RPMI7951 (cell line): ENCODE measurements around the gene GPX7. TPM values are rescaled to one million over a fixed set of nuclear protein-coding genes. Genes with fewer than 3 reads are reported as not detected.

Experiments used
- DNase-seq: peaks from one replicate; pipeline ENCODE4 v3.0.0-alpha.2; 2012; ENCODE audit warnings: low read depth
- total RNA-seq: library from RNA; depleted of rRNA; stranded (reverse); fragments of >200 nt; shearing (Covaris generic); gene quantifications from 2 replicates; pipeline ENCODE4 v1.2.3, GENCODE V29; 2014

The GPX7 gene
- total RNA-seq, 1 experiment from 2014 or later, result 32.6 TPM

- no peak for DNase-seq
Measured at GRCh38 chr1:52588027-52588426, 14.1 kb upstream of the GPX7 start.

DNA sequence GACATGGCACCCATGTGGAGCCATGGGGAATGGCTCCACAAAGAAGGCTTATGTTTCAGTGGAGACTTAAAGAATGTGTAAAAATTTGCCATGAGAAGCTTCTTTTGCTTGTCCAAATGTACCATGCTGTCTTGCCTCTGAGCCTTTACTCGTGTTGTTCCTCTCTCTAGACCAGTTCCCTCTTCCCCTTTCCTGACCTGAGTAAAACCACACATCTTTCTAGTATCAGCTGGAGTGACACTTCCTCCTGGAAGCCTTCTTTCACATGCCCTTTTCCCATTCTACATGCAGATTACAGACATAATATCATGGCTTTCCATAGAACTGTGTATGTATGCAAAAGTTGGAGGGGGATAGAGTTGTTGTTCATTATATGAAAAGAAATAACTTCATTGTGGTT, 13.6 kb upstream of the GPX7 start:
- no peak for DNase-seq

- no peak for DNase-seq
Measured at GRCh38 chr1:52590266-52590665, 11.9 kb upstream of the GPX7 start.

- DNase-seq, result no peak
Measured at GRCh38 chr1:52592637-52593323, 9.4 kb upstream of the GPX7 start.

DNA sequence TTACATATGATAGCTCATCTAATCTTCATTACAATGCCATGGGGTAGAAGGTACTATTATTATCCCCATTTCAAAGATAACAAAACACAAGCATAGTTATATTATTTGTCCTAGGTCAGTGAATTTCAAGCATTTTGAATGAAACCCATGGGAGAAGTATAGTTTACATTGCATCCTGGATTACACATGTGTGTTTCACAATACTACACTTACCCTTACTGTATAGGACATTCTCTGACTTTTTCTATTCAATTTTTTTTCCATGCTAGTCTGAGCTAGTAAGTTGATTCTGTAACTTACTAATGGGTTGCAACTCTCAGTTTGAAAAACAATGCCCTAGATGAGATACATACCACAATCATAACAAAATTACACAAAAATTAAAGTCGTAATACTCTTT, 8.7 kb upstream of the GPX7 start:
- DNase-seq, result no peak

- DNase-seq, result no peak
Measured at GRCh38 chr1:52595061-52595460, 7.1 kb upstream of the GPX7 start.

GRCh38 chr1:52597912-52598311, 4.3 kb upstream of the GPX7 start:
- no peak for DNase-seq

DNA sequence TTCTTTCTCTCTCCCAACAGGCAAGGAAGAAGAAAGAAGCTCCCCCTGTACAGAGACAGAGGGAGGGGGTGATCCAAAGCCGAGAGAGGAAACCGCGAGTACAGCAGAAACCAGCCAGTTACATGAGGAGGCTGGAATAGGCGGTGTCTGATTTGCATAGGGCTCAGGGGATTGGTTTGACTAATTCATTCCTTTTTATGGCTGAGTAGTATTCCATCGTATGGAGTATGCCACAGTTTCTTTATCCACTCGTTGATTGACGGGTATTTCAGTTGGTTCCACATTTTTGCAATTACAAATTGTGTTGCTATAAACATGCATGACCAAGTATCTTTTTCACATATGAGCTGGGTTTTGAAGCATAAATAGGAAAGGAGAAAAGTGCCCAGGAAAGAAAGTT, 3.4 kb upstream of the GPX7 start:
- no peak for DNase-seq

GRCh38 chr1:52599236-52599635, 2.9 kb upstream of the GPX7 start:
- DNase-seq, result no peak

GRCh38 chr1:52600533-52601179, 1.5 kb upstream of the GPX7 start:
- no peak for DNase-seq

DNA sequence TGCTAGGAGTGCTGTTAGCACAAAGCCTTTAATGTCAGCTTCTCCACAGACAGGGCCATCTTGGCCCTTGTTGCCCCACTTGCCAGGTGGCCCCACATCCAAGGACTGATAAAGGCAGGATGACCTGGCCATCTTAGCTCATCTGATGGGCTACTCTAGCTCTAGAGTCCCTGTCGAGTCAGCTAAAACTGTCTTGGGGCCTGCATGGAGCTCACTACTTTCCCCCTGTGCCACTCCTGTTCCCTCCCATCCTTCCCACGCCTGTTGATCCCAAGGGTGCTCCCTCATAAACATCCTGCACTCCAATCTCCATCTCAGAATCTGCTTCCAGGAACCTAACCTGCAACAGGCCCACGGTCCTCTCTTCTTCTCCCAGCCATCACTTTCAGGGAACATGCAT, 652 bp upstream of the GPX7 start:
- DNase-seq, result no peak

DNA sequence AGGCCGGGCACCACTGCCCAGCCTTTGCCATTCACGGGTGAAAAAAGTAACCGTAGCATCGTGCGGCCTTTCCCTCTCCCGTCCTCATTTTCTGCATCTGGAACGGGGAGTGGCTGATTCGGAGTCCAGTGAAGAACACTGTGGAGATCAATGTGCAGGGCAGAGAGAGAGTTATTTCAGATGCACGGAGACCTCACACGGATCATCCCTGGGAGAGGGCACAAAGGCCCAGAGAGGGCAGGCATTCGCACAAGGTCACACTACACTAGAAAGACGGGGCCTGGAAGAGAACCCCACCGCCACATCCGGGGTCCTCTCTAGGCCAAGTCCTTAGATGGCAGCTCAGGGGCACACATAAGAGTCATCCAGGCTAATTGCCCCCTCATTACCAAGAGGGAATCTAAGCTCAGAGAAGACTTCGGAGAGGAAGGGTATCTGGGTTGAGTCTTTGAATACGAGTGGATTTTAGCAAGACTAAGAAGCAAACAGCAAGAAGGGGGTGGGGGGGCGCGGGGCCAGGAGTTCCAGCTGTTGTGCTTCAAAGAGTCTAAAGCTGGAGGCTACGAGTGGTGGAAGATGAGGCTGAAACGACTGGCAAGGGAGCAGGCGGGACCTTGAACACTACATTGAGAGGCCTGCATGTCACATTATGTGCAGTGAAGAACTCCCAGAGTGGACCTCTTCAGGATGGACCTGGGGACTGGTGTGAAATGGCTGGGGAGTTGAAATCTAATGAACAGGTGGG, 857 bp downstream of the GPX7 start:
- peak; percentile 6 for DNase-seq

DNA sequence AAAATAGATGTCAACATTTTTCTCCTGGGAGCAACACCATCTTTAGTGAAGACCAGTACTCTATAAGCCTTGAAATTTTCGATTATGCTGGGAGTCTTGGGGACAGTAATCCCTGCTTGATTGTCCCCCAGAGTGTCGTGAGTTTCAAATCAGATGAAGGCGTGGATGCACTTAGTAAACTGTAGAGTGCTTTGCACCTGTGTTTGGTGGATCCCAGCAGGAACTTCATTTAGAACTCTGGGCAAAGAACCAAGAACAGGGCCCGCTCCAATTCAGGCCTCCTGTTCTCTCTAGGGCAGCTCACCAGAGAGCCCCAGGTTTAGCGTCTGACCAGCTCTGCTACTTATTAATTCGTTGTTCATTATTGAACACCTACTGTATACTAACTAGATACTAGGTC, 1.5 kb downstream of the GPX7 start:
- DNase-seq, result no peak

- peak; percentile 68 for DNase-seq
Measured at GRCh38 chr1:52604063-52604770, 2.0 kb downstream of the GPX7 start.

- DNase-seq, result no peak
Measured at GRCh38 chr1:52613636-52614373, 11.6 kb downstream of the GPX7 start.

DNA sequence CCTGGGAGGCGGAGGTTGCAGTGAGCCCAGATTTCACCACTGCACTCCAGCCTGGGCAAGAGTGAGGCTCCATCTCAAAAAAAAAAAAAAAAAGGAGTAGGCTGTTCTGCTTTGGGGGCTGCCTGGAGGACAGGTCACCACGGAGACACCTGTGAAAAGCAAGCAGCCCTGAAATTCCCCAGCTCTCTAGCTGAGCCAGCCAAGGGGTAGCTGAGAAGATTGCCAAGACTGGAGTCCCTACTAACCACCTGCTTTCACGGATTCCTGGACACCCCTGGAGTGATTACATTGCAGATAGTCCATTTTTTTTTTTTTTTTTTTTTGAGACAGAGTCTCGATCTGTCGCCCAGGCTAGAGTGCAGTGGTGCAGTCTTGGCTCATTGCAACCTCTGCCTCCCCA, 12.5 kb downstream of the GPX7 start:
- DNase-seq, result no peak

- DNase-seq, result no peak
Measured at GRCh38 chr1:52615489-52616042, 13.4 kb downstream of the GPX7 start.

DNA sequence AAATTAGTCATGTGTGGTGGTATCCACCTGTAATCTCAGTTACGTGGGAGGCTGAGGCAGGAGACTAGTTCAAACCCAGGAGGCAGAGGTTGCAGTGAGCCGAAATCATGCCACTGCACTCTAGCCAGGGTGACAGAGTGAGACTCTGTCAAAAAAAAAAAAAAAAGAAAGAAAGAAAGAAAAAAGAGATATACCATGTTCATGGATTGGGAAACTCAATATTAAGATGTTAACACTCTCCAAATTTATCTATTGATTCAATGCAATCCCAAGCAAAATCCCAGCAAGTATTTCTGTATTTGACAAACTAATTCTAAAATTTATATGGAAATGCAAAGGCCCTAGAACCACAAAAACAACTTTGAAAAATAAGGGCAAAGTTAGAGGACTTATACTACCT, 19.8 kb downstream of the GPX7 start:
- DNase-seq, result no peak

GRCh38 chr1:52623812-52624211, 21.6 kb downstream of the GPX7 start:
- DNase-seq, result no peak

DNA sequence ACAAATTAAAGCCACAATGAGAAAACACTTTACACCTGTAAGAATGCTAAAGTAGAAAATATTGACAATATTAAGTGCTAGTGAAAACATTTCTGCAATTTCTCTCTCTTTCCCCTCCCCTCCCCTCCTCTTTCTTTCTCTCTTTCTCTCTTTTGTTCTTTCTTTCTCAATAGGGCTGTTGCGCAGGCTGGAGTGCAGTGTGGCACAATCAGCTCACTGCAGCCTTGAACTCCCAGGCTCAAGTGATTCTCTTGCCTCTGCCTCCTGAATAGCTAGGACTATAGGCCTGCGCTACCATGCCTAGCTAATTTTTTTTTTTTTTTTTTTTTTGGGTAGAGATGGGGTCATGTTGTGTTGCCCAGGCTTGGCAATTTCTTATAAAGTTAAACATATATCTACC, 24.9 kb downstream of the GPX7 start:
- no peak for DNase-seq

DNA sequence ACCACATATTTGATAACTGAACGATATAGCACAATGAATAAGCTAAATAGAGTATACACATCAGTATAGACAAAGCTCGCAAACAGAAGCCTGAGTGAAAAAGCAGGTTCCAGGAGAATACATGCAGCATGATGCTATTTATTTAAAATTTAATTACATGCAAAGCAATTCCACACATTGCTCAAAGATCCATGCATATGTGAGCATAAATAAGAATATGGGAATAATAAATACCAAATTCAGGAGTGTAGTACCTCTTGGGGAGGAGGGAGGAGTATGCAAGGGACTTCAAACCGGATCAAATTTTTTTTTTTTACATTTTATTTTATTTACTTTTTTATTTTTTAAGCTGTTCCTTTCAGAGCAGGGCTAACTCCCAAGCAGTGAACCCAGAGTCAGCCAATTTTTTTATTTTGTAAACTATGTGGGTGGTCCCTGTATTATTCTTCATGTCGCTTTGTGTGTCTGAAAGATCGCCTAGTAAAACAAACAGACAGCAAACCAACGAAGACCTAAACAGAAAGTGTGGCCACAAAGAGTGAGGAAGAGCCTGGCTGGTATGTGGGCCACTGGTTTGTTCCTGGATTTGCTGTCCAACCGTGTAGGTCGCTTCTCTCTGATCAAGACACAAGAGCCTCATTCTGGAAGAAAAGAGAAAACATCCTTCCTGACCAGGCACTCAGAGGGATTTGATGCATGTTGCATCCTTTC, 26.6 kb downstream of the GPX7 start:
- DNase-seq, result no peak
